GM12864 (cell line): ENCODE data around the gene PAK5.

Experiments
- DNase-seq: peaks from one replicate; pipeline ENCODE4 v3.0.0-alpha.2; 2011; ENCODE audit warnings: low read depth
- H3K4me3 ChIP-seq: 2 replicates; pipeline ENCODE4 v1.5.1; 2011; ENCODE audit warnings: mild to moderate bottlenecking, low read depth, low read length, control low read depth
- TF ChIP-seq, protein P1 (sequence below): IDR thresholded peaks from 2 replicates; pipeline ENCODE4 v1.5.1; 2011; ENCODE audit warnings: low read depth, mild to moderate bottlenecking, moderate library complexity, low read length, control low read depth, inconsistent platforms; ENCODE audit errors: missing control alignments

Gene PAK5

DNA sequence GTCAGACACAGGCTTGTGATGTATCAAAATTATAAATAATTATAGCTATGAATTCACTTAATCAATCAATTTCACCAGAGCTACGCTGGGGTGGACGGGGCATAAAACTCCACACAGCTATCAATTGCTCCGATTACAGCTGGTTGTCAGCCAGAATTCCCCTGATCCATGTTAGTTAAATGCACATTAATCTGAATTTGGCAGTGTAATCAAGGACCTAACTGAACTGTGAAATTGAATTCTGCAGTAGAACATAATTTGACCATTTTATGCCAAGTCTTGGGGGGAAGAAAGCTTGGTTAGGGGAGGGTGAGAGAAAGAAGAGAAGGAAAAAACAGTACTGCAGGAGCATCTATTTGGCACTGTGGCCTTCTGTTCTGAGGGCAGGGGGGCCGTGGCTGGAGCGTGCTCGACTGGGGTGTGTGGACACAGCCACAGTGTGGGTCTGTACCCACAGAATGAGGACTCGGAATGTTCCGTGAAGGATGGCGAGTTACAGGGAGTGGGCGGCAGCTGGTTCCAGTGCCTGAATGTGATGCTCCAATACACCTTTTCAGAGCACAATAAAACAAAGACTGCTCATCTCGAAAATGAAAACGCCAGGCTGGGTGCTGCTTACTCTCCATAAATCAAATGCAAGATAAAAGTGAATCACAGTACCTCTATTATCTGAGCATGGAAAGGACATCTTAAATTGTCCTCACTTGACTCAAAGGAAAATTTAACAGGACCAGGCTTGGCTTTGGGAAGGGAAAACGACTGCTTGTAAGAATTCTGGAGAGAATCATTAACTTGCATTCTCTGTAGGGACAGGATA is 265.3 kb downstream of the PAK5 start:
- TF ChIP-seq, protein P1, sequence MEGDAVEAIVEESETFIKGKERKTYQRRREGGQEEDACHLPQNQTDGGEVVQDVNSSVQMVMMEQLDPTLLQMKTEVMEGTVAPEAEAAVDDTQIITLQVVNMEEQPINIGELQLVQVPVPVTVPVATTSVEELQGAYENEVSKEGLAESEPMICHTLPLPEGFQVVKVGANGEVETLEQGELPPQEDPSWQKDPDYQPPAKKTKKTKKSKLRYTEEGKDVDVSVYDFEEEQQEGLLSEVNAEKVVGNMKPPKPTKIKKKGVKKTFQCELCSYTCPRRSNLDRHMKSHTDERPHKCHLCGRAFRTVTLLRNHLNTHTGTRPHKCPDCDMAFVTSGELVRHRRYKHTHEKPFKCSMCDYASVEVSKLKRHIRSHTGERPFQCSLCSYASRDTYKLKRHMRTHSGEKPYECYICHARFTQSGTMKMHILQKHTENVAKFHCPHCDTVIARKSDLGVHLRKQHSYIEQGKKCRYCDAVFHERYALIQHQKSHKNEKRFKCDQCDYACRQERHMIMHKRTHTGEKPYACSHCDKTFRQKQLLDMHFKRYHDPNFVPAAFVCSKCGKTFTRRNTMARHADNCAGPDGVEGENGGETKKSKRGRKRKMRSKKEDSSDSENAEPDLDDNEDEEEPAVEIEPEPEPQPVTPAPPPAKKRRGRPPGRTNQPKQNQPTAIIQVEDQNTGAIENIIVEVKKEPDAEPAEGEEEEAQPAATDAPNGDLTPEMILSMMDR, result no peak
- DNase-seq, result no peak
- no peak overlapping the region for H3K4me3 ChIP-seq

DNA sequence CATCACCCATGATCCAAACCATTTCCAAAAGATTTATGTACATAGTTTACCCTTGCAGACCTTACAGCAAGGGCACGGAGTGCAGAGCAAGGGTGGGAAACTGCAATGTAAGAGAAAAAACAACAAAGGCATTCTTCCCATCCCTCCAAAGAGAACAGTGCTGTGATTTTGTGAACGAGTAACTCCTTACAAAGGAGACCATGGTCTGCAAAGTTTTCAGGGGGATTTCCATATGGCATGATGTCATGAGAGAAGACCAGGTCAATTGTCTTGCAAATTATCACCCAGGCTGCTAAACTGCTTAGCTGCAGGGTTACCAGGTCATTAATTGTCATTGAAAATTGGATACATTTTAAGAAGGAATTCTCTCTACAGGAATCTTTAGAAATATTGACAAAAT is 266.2 kb downstream of the PAK5 start:
- DNase-seq, result no peak
- TF ChIP-seq, protein P1, result no peak
- H3K4me3 ChIP-seq, result no peak overlapping the region

DNA sequence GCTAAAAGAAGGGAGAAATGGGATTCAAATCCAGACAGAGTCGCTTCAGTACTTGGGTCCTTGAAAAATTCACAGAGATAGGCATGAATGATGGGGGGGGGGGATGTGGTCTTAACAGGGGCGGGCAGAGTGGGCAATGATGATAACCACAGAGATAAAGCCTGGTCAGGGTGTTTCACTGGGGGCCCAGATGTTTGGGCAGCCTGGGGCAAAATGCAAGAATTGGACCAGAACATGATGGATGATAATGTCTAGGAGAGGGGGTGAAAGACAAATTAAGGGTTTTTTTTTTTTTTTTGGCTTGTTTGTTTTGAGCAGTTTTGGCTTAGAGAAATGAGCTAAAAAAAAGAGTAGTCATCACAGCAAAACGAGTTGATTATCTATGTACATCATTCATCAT is 267.1 kb downstream of the PAK5 start:
- TF ChIP-seq, protein P1, result no peak
- DNase-seq, result no peak
- no peak overlapping the region for H3K4me3 ChIP-seq

DNA sequence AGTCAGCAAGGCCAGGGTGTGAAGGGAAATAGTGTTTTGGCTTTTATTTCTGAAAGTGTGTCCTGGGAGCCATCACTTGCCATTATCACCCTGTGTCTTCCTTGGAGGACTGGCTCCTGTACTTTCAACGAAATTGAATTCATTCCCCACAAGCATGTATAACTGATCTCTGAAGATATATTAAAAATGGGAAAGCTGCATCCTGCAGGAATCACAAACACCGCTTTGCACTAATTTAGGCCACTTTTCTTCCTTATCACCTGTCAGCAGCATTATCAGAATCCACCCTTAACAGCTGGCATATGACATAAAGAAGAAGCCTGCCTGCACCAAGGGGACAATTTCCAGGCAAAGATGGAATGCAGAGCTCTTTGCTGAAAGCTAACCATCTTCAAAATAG is 268.3 kb downstream of the PAK5 start:
- DNase-seq, result no peak
- TF ChIP-seq, protein P1, result no peak
- H3K4me3 ChIP-seq, result no peak overlapping the region

DNA sequence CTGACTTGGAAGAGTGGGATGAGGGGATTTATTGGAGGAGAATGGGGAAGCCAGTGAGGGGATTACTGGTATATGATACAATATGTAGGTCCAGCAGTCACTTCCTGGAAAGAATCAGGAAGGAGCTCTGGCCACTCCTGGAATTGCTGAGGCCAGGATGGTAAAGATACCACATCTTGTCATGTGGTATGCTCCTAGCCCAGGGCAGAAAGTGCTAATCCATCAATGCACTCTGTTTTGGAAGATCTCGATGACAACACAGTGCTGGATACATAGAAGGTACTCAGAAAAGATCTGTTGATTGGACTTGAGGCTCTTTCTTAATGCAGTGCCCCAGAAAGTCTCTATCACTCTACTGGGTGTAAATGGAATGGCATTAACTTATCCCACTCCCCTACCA is 271.9 kb downstream of the PAK5 start:
- no peak for DNase-seq
- TF ChIP-seq, protein P1, result no peak

DNA sequence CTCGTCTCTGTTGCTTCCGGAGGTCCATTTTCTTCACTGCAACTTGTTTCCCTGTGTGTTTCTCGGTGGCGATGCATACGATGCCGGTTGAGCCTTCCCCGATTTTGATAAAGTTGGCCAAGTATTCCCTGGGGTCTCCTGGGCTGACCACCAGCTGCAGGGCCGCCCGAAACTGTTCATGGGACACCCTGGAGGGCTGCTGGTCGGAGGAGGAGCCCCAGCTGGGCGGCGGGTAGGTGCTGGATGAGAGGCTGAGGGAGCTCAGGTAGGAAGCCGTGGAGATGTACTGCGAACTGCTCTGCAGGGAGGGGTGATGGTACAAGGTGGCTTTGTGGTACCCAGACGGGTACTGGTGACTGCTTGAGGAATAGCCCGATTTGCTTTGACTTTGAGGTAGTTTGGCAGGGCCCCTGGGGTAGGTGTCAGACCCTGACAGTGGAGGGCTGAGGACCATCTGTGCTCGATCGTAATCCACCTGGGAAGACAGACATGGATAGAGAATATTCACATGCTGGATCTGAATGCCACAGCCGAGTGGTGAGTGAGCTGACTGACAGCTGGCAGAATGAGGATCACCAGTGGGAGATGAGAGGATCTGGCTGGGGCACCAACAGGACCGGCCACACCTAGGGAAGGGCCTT is 272.8 kb downstream of the PAK5 start:
- TF ChIP-seq, protein P1, result no peak
- H3K4me3 ChIP-seq, result no peak overlapping the region
- no peak for DNase-seq

More for the DNA sequence above, 271.9 kb downstream of the PAK5 start:
- H3K4me3 ChIP-seq, result no peak overlapping the region
